Mesodermal cell (in vitro differentiated cells): ENCODE measurements around the gene ANKRD17.
"Not testable (repeated sequence)": the region's sequence is repeated elsewhere in the genome, so short reads cannot be mapped to it uniquely, and the experiment has no call there.

Experiments
- H3K27ac ChIP-seq: 2 replicates; pipeline ENCODE4 v1.7.0; 2013; ENCODE audit warnings: mild to moderate bottlenecking, low read depth, low read length, moderate library complexity; ENCODE audit not compliant: severe bottlenecking
- H3K36me3 ChIP-seq: 2 replicates; pipeline ENCODE4 v1.7.1; 2013; ENCODE audit warnings: mild to moderate bottlenecking, low read length, moderate library complexity; ENCODE audit not compliant: control insufficient read depth, insufficient read depth
- H3K4me1 ChIP-seq: one replicate; pipeline ENCODE4 v1.7.1; 2013; ENCODE audit warnings: mild to moderate bottlenecking, low read length; ENCODE audit not compliant: insufficient read depth, control insufficient read depth, poor library complexity, severe bottlenecking
- H3K4me3 ChIP-seq: 2 replicates; pipeline ENCODE4 v1.7.0; 2013; ENCODE audit warnings: low read length, control low read depth, mild to moderate bottlenecking; ENCODE audit not compliant: insufficient read depth, poor library complexity, severe bottlenecking; ENCODE audit errors: extremely low read depth
- H3K9me3 ChIP-seq: 2 replicates; pipeline ENCODE4 v1.7.1; 2013; ENCODE audit warnings: mild to moderate bottlenecking, low read length, moderate library complexity; ENCODE audit not compliant: control insufficient read depth
- WGBS, 2 experiments: methylation state at CpG; one replicate each; pipeline ENCODE4 v1.1.5; 2013; ENCODE audit warnings: missing lambda C conversion rate in 2 of 2; ENCODE audit not compliant: insufficient coverage in 2 of 2; 5-methylcytosine and 5-hydroxymethylcytosine counted together

Gene ANKRD17

GRCh38 chr4:73259571-73260090 lies 1.0 kb upstream of the ANKRD17 start:
- Histone ChIP-seq H3K9me3 (no peaks in the 10 kb centered on the region), H3K27ac (peak overlapping the region; percentile 98), H3K4me3 (peak overlapping the region; percentile 88), H3K36me3 (peaks cover 13% of the 10 kb centered on the region), H3K4me1 (peaks cover 6% of the 10 kb centered on the region)
- 3 to 8% methylated on average over 4 to 8 of the region's 8 CpGs for WGBS, 2 experiments

- peaks cover 6% of the 10 kb centered on the region for H3K4me1 ChIP-seq
- H3K27ac ChIP-seq, result peak overlapping the region; percentile 98
- 0 to 4% methylated on average over 4 of the region's 30 CpGs for WGBS, 2 experiments
- peaks cover 17% of the 10 kb centered on the region for H3K36me3 ChIP-seq
- no peaks in the 10 kb centered on the region for H3K9me3 ChIP-seq
- H3K4me3 ChIP-seq, result peak overlapping the region; percentile 88
Measured at GRCh38 chr4:73258436-73258685, 237 bp downstream of the ANKRD17 start.

- Histone ChIP-seq H3K27ac (peak overlapping the region; percentile 98), H3K9me3 (no peaks in the 10 kb centered on the region), H3K4me3 (peak overlapping the region; percentile 88), H3K36me3 (peaks cover 22% of the 10 kb centered on the region), H3K4me1 (peaks cover 6% of the 10 kb centered on the region)
- WGBS, 2 experiments, result 0 to 2% methylated on average over 24 to 26 of the region's 34 CpGs
Measured at GRCh38 chr4:73257651-73258435, 755 bp downstream of the ANKRD17 start.

- Histone ChIP-seq H3K36me3 (peaks cover 27% of the 10 kb centered on the region), H3K9me3 (no peaks in the 10 kb centered on the region), H3K27ac (peak overlapping the region; percentile 98), H3K4me1 (peaks cover 6% of the 10 kb centered on the region), H3K4me3 (peak overlapping the region; percentile 88)
- no CpG with 5 or more reads among the region's 6 CpGs for WGBS, 2 experiments
Measured at GRCh38 chr4:73257234-73257633, 1.4 kb downstream of the ANKRD17 start.

GRCh38 chr4:73255847-73256246 lies 2.8 kb downstream of the ANKRD17 start:
- peak overlapping the region; percentile 88 for H3K4me3 ChIP-seq

DNA sequence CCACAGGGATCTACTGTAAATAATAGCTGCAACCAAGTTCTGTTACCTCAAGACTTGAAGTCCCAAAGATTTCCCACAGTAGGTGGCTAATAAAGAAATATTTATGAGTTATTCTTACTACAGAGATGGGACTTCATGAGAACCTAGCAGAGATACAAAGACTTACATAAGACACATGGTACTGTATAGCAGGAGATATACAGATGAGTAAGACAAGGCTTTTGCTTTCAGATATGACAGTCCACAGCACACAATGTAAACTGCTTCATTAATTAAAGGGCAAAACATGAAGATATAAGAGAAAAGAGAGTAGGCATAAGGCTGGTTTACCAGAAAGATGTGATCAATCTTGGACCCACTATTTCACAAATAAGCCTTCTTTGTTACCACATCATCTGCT lies 6.6 kb downstream of the ANKRD17 start:
- Histone ChIP-seq H3K27ac (no peak overlapping the region), H3K36me3 (peaks cover 38% of the 10 kb centered on the region), H3K4me1 (no peaks in the 10 kb centered on the region), H3K9me3 (no peaks in the 10 kb centered on the region), H3K4me3 (no peak overlapping the region)

More at GRCh38 chr4:73255847-73256246, 2.8 kb downstream of the ANKRD17 start:
- WGBS, 2 experiments, result 88% methylated on average over 7 of the region's 8 CpGs; no CpG with 5 or more reads in 1 of the 2 experiments
- H3K9me3 ChIP-seq, H3K4me1 ChIP-seq, H3K27ac ChIP-seq: not testable (repeated sequence)
- H3K36me3 ChIP-seq, result peaks cover 31% of the 10 kb centered on the region

DNA sequence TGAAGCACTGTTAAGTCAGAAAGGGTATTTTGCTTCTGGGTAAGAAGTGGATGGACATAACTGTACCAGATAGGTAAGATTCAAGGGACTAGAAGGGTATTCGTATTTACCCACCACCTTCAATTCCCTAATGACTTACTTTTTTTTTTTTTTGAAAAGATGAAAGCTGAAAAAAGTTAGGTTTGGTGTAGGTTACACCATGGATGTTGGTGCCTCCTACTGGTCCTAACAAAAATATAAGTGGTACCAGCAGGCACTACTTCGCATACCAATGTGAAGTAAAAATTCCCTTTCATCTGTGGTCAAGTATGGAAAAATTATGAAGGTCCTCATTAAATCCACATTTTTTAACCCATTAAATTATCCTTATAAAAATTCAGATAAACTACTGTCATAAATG lies 7.2 kb downstream of the ANKRD17 start:
- H3K9me3 ChIP-seq, result no peaks in the 10 kb centered on the region
- peaks cover 36% of the 10 kb centered on the region for H3K36me3 ChIP-seq
- H3K27ac ChIP-seq, result no peak overlapping the region
- H3K4me1 ChIP-seq, result no peaks in the 10 kb centered on the region
- WGBS, 2 experiments, result no CpG with 5 or more reads among the region's 2 CpGs
- H3K4me3 ChIP-seq, result no peak overlapping the region

DNA sequence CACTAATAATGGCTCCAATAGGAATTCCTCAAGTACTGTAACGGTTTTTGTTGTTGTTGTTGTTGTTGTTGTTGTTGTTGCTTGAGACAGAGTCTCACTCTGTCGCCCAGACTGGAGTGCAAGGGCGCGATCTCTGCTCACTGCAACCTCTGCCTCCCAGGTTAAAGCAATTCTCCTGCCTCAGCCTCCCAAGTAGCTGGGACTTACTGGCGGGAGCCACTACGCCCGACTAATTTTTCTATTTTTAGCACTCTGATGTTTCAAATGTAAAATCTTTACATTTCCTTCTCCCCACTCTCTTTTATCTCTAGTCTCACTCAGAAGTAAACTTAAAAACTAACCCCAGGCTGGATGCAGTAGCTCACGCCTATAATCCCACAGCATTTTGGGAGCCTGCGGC lies 8.0 kb downstream of the ANKRD17 start:
- H3K9me3 ChIP-seq, result no peaks in the 10 kb centered on the region
- no peak overlapping the region for H3K27ac ChIP-seq
- no peaks in the 10 kb centered on the region for H3K4me1 ChIP-seq
- peaks cover 29% of the 10 kb centered on the region for H3K36me3 ChIP-seq
- WGBS, 2 experiments, result 95% methylated on average over 7 to 8 of the region's 9 CpGs
- no peak overlapping the region for H3K4me3 ChIP-seq

- no peak overlapping the region for H3K27ac ChIP-seq
- H3K36me3 ChIP-seq, result peaks cover 27% of the 10 kb centered on the region
- no peaks in the 10 kb centered on the region for H3K4me1 ChIP-seq
- H3K4me3 ChIP-seq, result no peak overlapping the region
- H3K9me3 ChIP-seq, result no peaks in the 10 kb centered on the region
Measured at GRCh38 chr4:73248821-73249220, 9.8 kb downstream of the ANKRD17 start.

DNA sequence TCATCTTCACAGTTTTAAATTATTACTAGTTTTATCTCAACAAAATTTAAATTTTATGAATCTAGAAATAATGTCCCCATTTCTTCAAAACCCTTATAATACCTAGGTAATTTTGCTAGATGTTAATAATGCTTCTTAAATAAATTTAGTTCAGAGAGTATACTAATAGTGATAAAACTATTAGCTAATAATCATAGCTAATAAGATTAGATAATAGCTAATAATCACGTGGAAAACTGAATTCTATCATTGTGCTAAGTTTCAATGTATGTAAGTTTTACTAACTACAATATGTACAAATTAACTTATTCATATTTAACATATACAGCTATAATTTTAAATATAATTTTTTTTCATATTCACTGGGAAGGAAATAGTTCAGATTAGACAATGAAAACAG lies 10.2 kb downstream of the ANKRD17 start:
- no CpG with 5 or more reads among the region's 1 CpG for WGBS, 2 experiments
- Histone ChIP-seq H3K36me3 (peaks cover 24% of the 10 kb centered on the region), H3K4me1 (no peaks in the 10 kb centered on the region), H3K4me3 (no peak overlapping the region), H3K9me3 (no peaks in the 10 kb centered on the region), H3K27ac (no peak overlapping the region)

- no peak overlapping the region for H3K4me3 ChIP-seq
- no peaks in the 10 kb centered on the region for H3K4me1 ChIP-seq
- no peaks in the 10 kb centered on the region for H3K9me3 ChIP-seq
- no peak overlapping the region for H3K27ac ChIP-seq
- H3K36me3 ChIP-seq, result peaks cover 12% of the 10 kb centered on the region
Measured at GRCh38 chr4:73247100-73247499, 11.5 kb downstream of the ANKRD17 start.
